GM12875 (cell line): ENCODE measurements around the gene PRRX1.

Source experiments
- H3K4me3 ChIP-seq: one replicate; pipeline ENCODE4 v1.5.1; 2011; ENCODE audit warnings: low read depth, low read length, control low read depth
- CTCF ChIP-seq: IDR thresholded peaks from 2 replicates; pipeline ENCODE4 v1.5.1; 2011; ENCODE audit warnings: low read depth, mild to moderate bottlenecking, control low read depth, inconsistent platforms, low read length, moderate library complexity, borderline replicate concordance; ENCODE audit not compliant: insufficient read depth

Gene PRRX1

GRCh38 chr1:170630977-170631376 lies 33.0 kb upstream of the PRRX1 start:
- TF ChIP-seq CTCF = no peak

GRCh38 chr1:170634293-170634692 lies 29.6 kb upstream of the PRRX1 start:
- no peak overlapping the region for H3K4me3 ChIP-seq
- no peak for TF ChIP-seq CTCF

More at GRCh38 chr1:170630977-170631376, 33.0 kb upstream of the PRRX1 start:
- H3K4me3 ChIP-seq = no peak overlapping the region

GRCh38 chr1:170634824-170635410 lies 29.0 kb upstream of the PRRX1 start:
- no peak overlapping the region for H3K4me3 ChIP-seq
- TF ChIP-seq CTCF = no peak

- no peak overlapping the region for H3K4me3 ChIP-seq
- no peak for TF ChIP-seq CTCF
Observed at GRCh38 chr1:170640581-170640980, 23.4 kb upstream of the PRRX1 start.

- H3K4me3 ChIP-seq = no peak overlapping the region
- no peak for TF ChIP-seq CTCF
Observed at GRCh38 chr1:170657275-170657853, 6.6 kb upstream of the PRRX1 start.

- no peak overlapping the region for H3K4me3 ChIP-seq
- TF ChIP-seq CTCF = no peak
Observed at GRCh38 chr1:170659399-170660035, 4.4 kb upstream of the PRRX1 start.

- TF ChIP-seq CTCF = no peak
- no peak overlapping the region for H3K4me3 ChIP-seq
Observed at GRCh38 chr1:170660281-170660713, 3.6 kb upstream of the PRRX1 start.
